Body of pancreas (tissue), 4 donors: ENCODE results near the gene ARNT2. TPM values are rescaled to one million over a fixed set of nuclear protein-coding genes. Genes with fewer than 3 reads are reported as not detected.

Source experiments
- ATAC-seq: fragments of 150-250 bp; one replicate; pipeline ENCODE4 v1.9.1; 2016
- DNase-seq, 4 donors: peaks; one replicate each; pipeline ENCODE4 v3.0.0-alpha.2; 2019
- H3K27ac ChIP-seq, 4 donors: fragments of 200-600 bp; sonication (generic); 1 replicate in 3 of 4; 2 replicates in 1 of 4; pipeline versions ENCODE4 v1.5.1 to v1.6.1; 2016 to 2019; ENCODE audit warnings: mild to moderate bottlenecking in 1 of 4, mixed read lengths in 1 of 4, moderate library complexity in 1 of 4
- H3K27me3 ChIP-seq, 2 donors: fragments of 200-600 bp; sonication (generic); one replicate each; pipeline ENCODE4 v1.6.0; 2016; ENCODE audit warnings: mild to moderate bottlenecking in 1 of 2
- H3K36me3 ChIP-seq, 2 donors: fragments of 200-600 bp; sonication (generic); replicated peaks in 1 of 2; 2 replicates each; pipeline ENCODE4 v1.5.1; 2016; ENCODE audit warnings: low read depth in 2 of 2; ENCODE audit not compliant: insufficient read depth in 1 of 2
- H3K4me1 ChIP-seq: fragments of 200-600 bp; sonication (generic); one replicate; pipeline ENCODE4 v1.6.0; 2016
- H3K4me3 ChIP-seq, 2 donors: fragments of 200-600 bp; sonication (generic); 1 replicate in 1 of 2; 2 replicates in 1 of 2; pipeline ENCODE4 v1.5.1; 2016 to 2019
- H3K9me3 ChIP-seq, 3 donors: fragments of 200-600 bp; sonication (generic); 1 replicate in 2 of 3; 2 replicates in 1 of 3; pipeline ENCODE4 v1.5.1; 2016
- CTCF ChIP-seq, 7 experiments: fragments of 450-650 bp in 4 of 7; fragments of 200-600 bp in 3 of 7; sonication (generic) in 3 of 7; IDR thresholded peaks; one replicate each; pipeline ENCODE4 v1.5.1; 2016 to 2019; ENCODE audit warnings: antibody characterized with exemption in 7 of 7
- POLR2A ChIP-seq, 3 donors: fragments of 450-650 bp; IDR thresholded peaks; one replicate each; pipeline ENCODE4 v1.6.1; 2016; ENCODE audit warnings: antibody characterized with exemption in 3 of 3, mild to moderate bottlenecking in 2 of 3
- WGBS, 2 donors: methylation state at CpG; one replicate each; pipeline ENCODE4 v1.1.5; 2017; 5-methylcytosine and 5-hydroxymethylcytosine counted together
- intact Hi-C: fragments of 100-400 bp; cut with DNase I; formaldehyde crosslinking; loops from one replicate; pipeline ENCODE4 v1.15.1; 2023
- total RNA-seq, 2 donors: library from RNA; depleted of rRNA; stranded (reverse); fragments of >200 nt; gene quantifications; one replicate each; pipeline ENCODE4 v1.1.0, GENCODE V29; 2016

The ARNT2 gene
- total RNA-seq, 2 donors from 2014 or later = 5.3 to 5.4 TPM

GRCh38 chr15:80587007-80587406 is 182.8 kb downstream of the ARNT2 start:
- ATAC-seq = no peak
- Histone ChIP-seq H3K4me1 (peaks cover 10% of the 10 kb centered on the region), H3K9me3 (no peaks in the 10 kb centered on the region), H3K36me3 (no peaks in the 10 kb centered on the region), H3K27ac (no peak overlapping the region), H3K4me3 (no peak overlapping the region), H3K27me3 (no peaks in the 10 kb centered on the region)
- no peak for TF ChIP-seq POLR2A (IDR thresholded peaks at IDR 0.05)
- no peak for TF ChIP-seq CTCF (IDR thresholded peaks at IDR 0.05)
- WGBS, 2 donors = 72 to 95% methylated on average over 2 of the region's 2 CpGs
- DNase-seq = no peak
- intact Hi-C loops = no loop called here

GRCh38 chr15:80587816-80588456 is 183.8 kb downstream of the ARNT2 start:
- DNase-seq (no peak), ATAC-seq (no peak)
- WGBS, 2 donors = 79 to 82% methylated on average over 8 of the region's 8 CpGs
- no peaks in the 10 kb centered on the region for H3K27me3 ChIP-seq
- H3K36me3 ChIP-seq = no peaks in the 10 kb centered on the region
- H3K9me3 ChIP-seq = no peaks in the 10 kb centered on the region
- H3K27ac ChIP-seq = no peak overlapping the region
- intact Hi-C loops = no loop called here
- no peak overlapping the region for H3K4me3 ChIP-seq
- TF ChIP-seq CTCF (IDR thresholded peaks at IDR 0.05) (no peak), POLR2A (IDR thresholded peaks at IDR 0.05) (no peak)
- H3K4me1 ChIP-seq = peaks cover 10% of the 10 kb centered on the region

DNA sequence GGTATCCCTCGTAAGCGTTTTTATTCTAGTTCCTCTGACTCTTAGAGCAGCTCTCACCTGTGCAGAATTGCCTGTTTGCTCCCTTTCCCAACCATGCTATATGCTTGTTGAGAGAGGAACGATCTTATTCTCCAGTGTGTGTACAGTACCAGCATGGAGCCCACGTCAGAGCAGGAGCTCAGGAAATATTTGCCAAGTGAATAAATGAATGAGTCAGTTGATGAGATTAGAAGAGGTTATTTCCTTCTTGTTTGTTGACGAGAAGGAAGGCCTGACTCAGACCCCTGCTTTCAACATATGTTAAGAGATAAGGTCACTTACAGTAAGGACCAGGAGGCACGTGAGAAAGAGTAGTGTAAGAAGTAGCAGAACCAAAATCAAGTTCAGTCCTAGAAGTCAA is 184.6 kb downstream of the ARNT2 start:
- intact Hi-C loops = no loop called here
- DNase-seq = no peak
- Histone ChIP-seq H3K4me3 (no peak overlapping the region), H3K27ac (no peak overlapping the region), H3K9me3 (no peaks in the 10 kb centered on the region), H3K27me3 (no peaks in the 10 kb centered on the region), H3K36me3 (no peaks in the 10 kb centered on the region), H3K4me1 (peaks cover 9% of the 10 kb centered on the region)
- WGBS, 2 donors = 72 to 73% methylated on average over 6 of the region's 6 CpGs
- no peak for TF ChIP-seq CTCF (IDR thresholded peaks at IDR 0.05)
- TF ChIP-seq POLR2A (IDR thresholded peaks at IDR 0.05) = no peak
- no peak for ATAC-seq

DNA sequence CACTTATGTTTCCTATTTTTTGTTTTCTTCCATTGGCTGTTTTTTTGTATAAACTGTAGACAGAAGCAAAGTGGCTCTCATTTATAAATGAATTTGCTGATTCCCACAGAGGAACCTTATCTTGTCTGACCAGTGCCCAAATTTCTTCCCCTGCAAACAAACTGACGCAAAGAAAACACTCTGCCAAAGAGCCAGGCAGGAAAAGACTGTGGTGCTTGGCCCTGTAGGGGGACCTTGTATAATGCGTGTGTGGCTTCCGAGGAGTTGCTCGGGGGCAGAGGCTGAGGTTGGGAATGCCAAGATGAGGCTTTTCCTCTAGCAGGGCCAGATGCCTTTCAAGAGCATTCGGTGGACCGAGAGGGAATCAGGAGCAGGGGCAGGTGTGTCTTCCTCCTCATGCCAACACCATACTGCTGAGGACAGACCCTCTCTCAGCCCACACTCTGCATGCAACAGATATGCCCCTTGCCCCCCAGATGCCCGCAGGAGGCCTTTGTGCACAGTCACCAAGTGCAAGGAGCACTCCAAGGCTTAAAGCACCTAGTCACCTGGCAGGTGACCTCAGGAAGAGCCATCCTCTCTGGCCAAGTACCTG is 186.7 kb downstream of the ARNT2 start:
- DNase-seq (no peak), ATAC-seq (no peak)
- Histone ChIP-seq H3K4me3 (no peak overlapping the region), H3K27ac (no peak overlapping the region), H3K4me1 (no peaks in the 10 kb centered on the region), H3K36me3 (no peaks in the 10 kb centered on the region), H3K9me3 (no peaks in the 10 kb centered on the region), H3K27me3 (no peaks in the 10 kb centered on the region)
- intact Hi-C loops = no loop called here
- TF ChIP-seq CTCF (IDR thresholded peaks at IDR 0.05) = no peak
- no peak for TF ChIP-seq POLR2A (IDR thresholded peaks at IDR 0.05)
- WGBS, 2 donors = 73 to 79% methylated on average over 7 of the region's 7 CpGs

DNA sequence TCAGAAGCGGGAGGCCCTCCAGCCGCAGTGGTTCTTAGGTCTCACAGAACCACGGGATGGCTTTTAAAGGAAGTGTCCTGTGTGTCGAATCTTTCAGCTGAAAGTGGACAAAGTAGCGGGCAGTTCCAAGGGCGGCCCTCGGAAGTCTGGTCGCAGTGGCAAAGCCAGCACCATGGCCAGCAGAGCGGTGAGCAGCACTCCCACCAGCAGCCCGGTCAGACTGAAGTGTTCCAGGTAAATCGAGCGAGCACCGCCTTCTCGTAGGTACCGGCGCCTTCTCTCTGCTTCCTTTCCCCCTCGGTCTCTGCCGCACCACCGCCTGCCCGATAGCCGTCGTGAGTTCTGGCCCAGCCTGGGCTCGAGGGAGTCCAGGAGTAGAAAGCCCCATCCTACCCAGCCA is 187.3 kb downstream of the ARNT2 start:
- TF ChIP-seq CTCF (IDR thresholded peaks at IDR 0.05) (no peak), POLR2A (IDR thresholded peaks at IDR 0.05) (no peak)
- H3K27me3 ChIP-seq = no peaks in the 10 kb centered on the region
- WGBS, 2 donors = 88 to 92% methylated on average over 19 to 23 of the region's 23 CpGs
- no peak for DNase-seq
- no peaks in the 10 kb centered on the region for H3K4me1 ChIP-seq
- ATAC-seq = no peak
- no peak overlapping the region for H3K27ac ChIP-seq
- H3K4me3 ChIP-seq = no peak overlapping the region
- H3K36me3 ChIP-seq = no peaks in the 10 kb centered on the region
- no peaks in the 10 kb centered on the region for H3K9me3 ChIP-seq
- intact Hi-C loops = no loop called here
